Ectodermal cell (in vitro differentiated cells): ENCODE data around the gene GALNT17.

Experiments used
- H3K27ac ChIP-seq: 2 replicates; pipeline ENCODE4 v1.7.0; 2013; ENCODE audit warnings: mild to moderate bottlenecking, low read depth, low read length; ENCODE audit not compliant: insufficient read depth, poor library complexity, severe bottlenecking
- H3K27me3 ChIP-seq: 2 replicates; pipeline ENCODE4 v1.7.0; 2013; ENCODE audit warnings: mild to moderate bottlenecking, low read length; ENCODE audit not compliant: insufficient read depth, control insufficient read depth, poor library complexity, severe bottlenecking
- H3K36me3 ChIP-seq: one replicate; pipeline ENCODE4 v1.7.0; 2013; ENCODE audit warnings: low read length; ENCODE audit not compliant: control insufficient read depth, insufficient read depth
- H3K4me1 ChIP-seq: one replicate; pipeline ENCODE4 v1.7.0; 2013; ENCODE audit warnings: low read length; ENCODE audit not compliant: control insufficient read depth, insufficient read depth
- H3K4me3 ChIP-seq: 2 replicates; pipeline ENCODE4 v1.7.0; 2013; ENCODE audit warnings: low read depth, low read length, control low read depth; ENCODE audit not compliant: insufficient read depth
- H3K9me3 ChIP-seq: 2 replicates; pipeline ENCODE4 v1.7.0; 2013; ENCODE audit warnings: mild to moderate bottlenecking, low read length, moderate library complexity; ENCODE audit not compliant: control insufficient read depth
- WGBS, 2 experiments: methylation state at CpG; one replicate each; pipeline ENCODE4 v1.1.7; 2013; ENCODE audit warnings: missing lambda C conversion rate in 2 of 2; 5-methylcytosine and 5-hydroxymethylcytosine counted together

The GALNT17 gene

GRCh38 chr7:71393661-71394060 is 261.7 kb downstream of the GALNT17 start:
- no peaks in the 10 kb centered on the region for H3K36me3 ChIP-seq
- no peaks in the 10 kb centered on the region for H3K9me3 ChIP-seq
- H3K4me1 ChIP-seq, result peaks cover 16% of the 10 kb centered on the region
- H3K27me3 ChIP-seq, result no peaks in the 10 kb centered on the region
- H3K27ac ChIP-seq, result no peak overlapping the region
- 93 to 95% methylated on average over 7 of the region's 7 CpGs for WGBS, 2 experiments
- H3K4me3 ChIP-seq, result no peak overlapping the region

GRCh38 chr7:71402684-71403083 is 270.7 kb downstream of the GALNT17 start:
- peaks cover 9% of the 10 kb centered on the region for H3K36me3 ChIP-seq
- H3K27ac ChIP-seq, result no peak overlapping the region
- no peak overlapping the region for H3K4me3 ChIP-seq
- no peaks in the 10 kb centered on the region for H3K27me3 ChIP-seq
- H3K9me3 ChIP-seq, result no peaks in the 10 kb centered on the region
- no peaks in the 10 kb centered on the region for H3K4me1 ChIP-seq
- 84 to 87% methylated on average over 2 of the region's 2 CpGs for WGBS, 2 experiments

- Histone ChIP-seq H3K27ac (no peak overlapping the region), H3K36me3 (peaks cover 9% of the 10 kb centered on the region), H3K9me3 (no peaks in the 10 kb centered on the region), H3K27me3 (no peaks in the 10 kb centered on the region), H3K4me3 (no peak overlapping the region), H3K4me1 (no peaks in the 10 kb centered on the region)
- 92 to 93% methylated on average over 16 of the region's 16 CpGs for WGBS, 2 experiments
These were observed 271.4 kb downstream of the GALNT17 start for GRCh38 chr7:71403202-71403946.

- 87 to 96% methylated on average over 2 of the region's 2 CpGs for WGBS, 2 experiments
- H3K27me3 ChIP-seq, result no peaks in the 10 kb centered on the region
- peaks cover 9% of the 10 kb centered on the region for H3K36me3 ChIP-seq
- H3K27ac ChIP-seq, result no peak overlapping the region
- H3K9me3 ChIP-seq, result no peaks in the 10 kb centered on the region
- no peak overlapping the region for H3K4me3 ChIP-seq
- H3K4me1 ChIP-seq, result no peaks in the 10 kb centered on the region
These were observed 272.9 kb downstream of the GALNT17 start for GRCh38 chr7:71404726-71405345.

GRCh38 chr7:71408271-71408670 is 276.3 kb downstream of the GALNT17 start:
- no peaks in the 10 kb centered on the region for H3K9me3 ChIP-seq
- H3K4me3 ChIP-seq, result no peak overlapping the region
- peaks cover 9% of the 10 kb centered on the region for H3K36me3 ChIP-seq
- 96 to 97% methylated on average over 6 of the region's 6 CpGs for WGBS, 2 experiments
- no peaks in the 10 kb centered on the region for H3K27me3 ChIP-seq
- H3K27ac ChIP-seq, result no peak overlapping the region
- no peaks in the 10 kb centered on the region for H3K4me1 ChIP-seq

GRCh38 chr7:71409550-71410157 is 277.7 kb downstream of the GALNT17 start:
- Histone ChIP-seq H3K4me1 (no peaks in the 10 kb centered on the region), H3K27me3 (no peaks in the 10 kb centered on the region), H3K9me3 (no peaks in the 10 kb centered on the region), H3K27ac (no peak overlapping the region), H3K4me3 (no peak overlapping the region), H3K36me3 (peaks cover 1% of the 10 kb centered on the region)
- 89 to 97% methylated on average over 3 of the region's 3 CpGs for WGBS, 2 experiments

- 92 to 98% methylated on average over 3 of the region's 3 CpGs for WGBS, 2 experiments
- Histone ChIP-seq H3K27ac (no peak overlapping the region), H3K9me3 (no peaks in the 10 kb centered on the region), H3K27me3 (no peaks in the 10 kb centered on the region), H3K4me1 (no peaks in the 10 kb centered on the region), H3K36me3 (no peaks in the 10 kb centered on the region), H3K4me3 (no peak overlapping the region)
These were observed 279.5 kb downstream of the GALNT17 start for GRCh38 chr7:71411475-71411874.

- no peak overlapping the region for H3K27ac ChIP-seq
- WGBS, 2 experiments, result 94 to 97% methylated on average over 6 of the region's 6 CpGs
- H3K4me3 ChIP-seq, result no peak overlapping the region
- peaks cover 9% of the 10 kb centered on the region for H3K36me3 ChIP-seq
- H3K27me3 ChIP-seq, result no peaks in the 10 kb centered on the region
- no peaks in the 10 kb centered on the region for H3K4me1 ChIP-seq
- no peaks in the 10 kb centered on the region for H3K9me3 ChIP-seq
These were observed 282.5 kb downstream of the GALNT17 start for GRCh38 chr7:71414490-71414889.

GRCh38 chr7:71419546-71420337 is 287.8 kb downstream of the GALNT17 start:
- Histone ChIP-seq H3K27me3 (no peaks in the 10 kb centered on the region), H3K9me3 (no peaks in the 10 kb centered on the region), H3K27ac (no peak overlapping the region), H3K4me1 (no peaks in the 10 kb centered on the region), H3K36me3 (peaks cover 9% of the 10 kb centered on the region), H3K4me3 (no peak overlapping the region)
- WGBS, 2 experiments, result 96% methylated on average over 12 of the region's 12 CpGs

- Histone ChIP-seq H3K9me3 (no peaks in the 10 kb centered on the region), H3K4me1 (no peaks in the 10 kb centered on the region), H3K27ac (no peak overlapping the region), H3K4me3 (no peak overlapping the region), H3K36me3 (peaks cover 8% of the 10 kb centered on the region), H3K27me3 (no peaks in the 10 kb centered on the region)
- WGBS, 2 experiments, result 90 to 93% methylated on average over 2 of the region's 2 CpGs
These were observed 290.2 kb downstream of the GALNT17 start for GRCh38 chr7:71422104-71422503.
